ENCODE results near the gene MLX.

- TF ChIP-seq EP300 (IDR thresholded peaks at IDR 0.05) (no peak), POLR2AphosphoS5 (IDR thresholded peaks at IDR 0.05) (no peak)
- TF ChIP-seq, protein P1, sequence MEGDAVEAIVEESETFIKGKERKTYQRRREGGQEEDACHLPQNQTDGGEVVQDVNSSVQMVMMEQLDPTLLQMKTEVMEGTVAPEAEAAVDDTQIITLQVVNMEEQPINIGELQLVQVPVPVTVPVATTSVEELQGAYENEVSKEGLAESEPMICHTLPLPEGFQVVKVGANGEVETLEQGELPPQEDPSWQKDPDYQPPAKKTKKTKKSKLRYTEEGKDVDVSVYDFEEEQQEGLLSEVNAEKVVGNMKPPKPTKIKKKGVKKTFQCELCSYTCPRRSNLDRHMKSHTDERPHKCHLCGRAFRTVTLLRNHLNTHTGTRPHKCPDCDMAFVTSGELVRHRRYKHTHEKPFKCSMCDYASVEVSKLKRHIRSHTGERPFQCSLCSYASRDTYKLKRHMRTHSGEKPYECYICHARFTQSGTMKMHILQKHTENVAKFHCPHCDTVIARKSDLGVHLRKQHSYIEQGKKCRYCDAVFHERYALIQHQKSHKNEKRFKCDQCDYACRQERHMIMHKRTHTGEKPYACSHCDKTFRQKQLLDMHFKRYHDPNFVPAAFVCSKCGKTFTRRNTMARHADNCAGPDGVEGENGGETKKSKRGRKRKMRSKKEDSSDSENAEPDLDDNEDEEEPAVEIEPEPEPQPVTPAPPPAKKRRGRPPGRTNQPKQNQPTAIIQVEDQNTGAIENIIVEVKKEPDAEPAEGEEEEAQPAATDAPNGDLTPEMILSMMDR (IDR thresholded peaks at IDR 0.05), result no peak
Measured at GRCh38 chr17:42612013-42612412, 45.1 kb downstream of the MLX start.
